MCF 10A (cell line): Measurements from ENCODE around the gene NBDY. TPM values are rescaled to one million over a fixed set of nuclear protein-coding genes. Genes with fewer than 3 reads are reported as not detected.
A peak's percentile ranks its signal among the peaks of the same experiment; 100 is the strongest.

Experiments used
- BruUV-seq: library from RNA; stranded (reverse); fragments of 400-500 nt; replicated peaks from 2 replicates; lab custom pipeline; 2021; lab: Mats Ljungman, UMichigan
- CTCF ChIA-PET: fragments of 300-600 bp; sonication (Branson Sonifier 250); formaldehyde crosslinking; extraction: SDS; loops from one replicate; lab custom pipeline; 2021; ENCODE audit warnings: antibody characterized with exemption, inconsistent platforms; lab: Yijun Ruan, JAX
- POLR2A ChIA-PET: fragments of 300-600, 350-650 bp; sonication (Branson Sonifier 250); formaldehyde crosslinking; extraction: SDS; loops from one replicate; lab custom pipeline; 2020; ENCODE audit warnings: antibody characterized with exemption, inconsistent platforms; lab: Yijun Ruan, JAX
- DNase-seq: peaks from one replicate; pipeline ENCODE4 v3.0.0-alpha.2; 2018; ENCODE audit not compliant: unreplicated experiment
- H3K27ac Mint-ChIP-seq: one replicate; pipeline ENCODE4 v1.8.0; 2022; ENCODE audit warnings: mild to moderate bottlenecking, low read depth, mixed read lengths; ENCODE audit not compliant: unreplicated experiment
- H3K27me3 Mint-ChIP-seq: one replicate; pipeline ENCODE4 v1.8.0; 2022; ENCODE audit warnings: mixed read lengths; ENCODE audit not compliant: insufficient read depth, unreplicated experiment
- H3K36me3 Mint-ChIP-seq: one replicate; pipeline ENCODE4 v1.8.0; 2022; ENCODE audit warnings: mild to moderate bottlenecking, moderate library complexity, mixed read lengths; ENCODE audit not compliant: insufficient read depth, unreplicated experiment
- H3K4me1 Mint-ChIP-seq: one replicate; pipeline ENCODE4 v1.8.0; 2022; ENCODE audit warnings: mixed read lengths; ENCODE audit not compliant: insufficient read depth, unreplicated experiment
- H3K4me3 Mint-ChIP-seq: one replicate; pipeline ENCODE4 v1.8.0; 2022; ENCODE audit warnings: mild to moderate bottlenecking, moderate library complexity, mixed read lengths; ENCODE audit not compliant: unreplicated experiment
- H3K9me3 Mint-ChIP-seq: one replicate; pipeline ENCODE4 v1.8.0; 2022; ENCODE audit warnings: mixed read lengths; ENCODE audit not compliant: unreplicated experiment
- CTCF ChIP-seq: fragments of 200-600 bp; IDR thresholded peaks from one replicate; pipeline ENCODE4 v1.8.0; 2022; ENCODE audit warnings: antibody characterized with exemption, mild to moderate bottlenecking; ENCODE audit not compliant: unreplicated experiment
- intact Hi-C: fragments of 100-400 bp; cut with micrococcal nuclease; formaldehyde crosslinking; loops from 2 replicates; pipeline ENCODE4 v1.14.1; 2022
- total RNA-seq: library from RNA; stranded (reverse); gene quantifications from 2 replicates; pipeline ENCODE4 v1.2.3, GENCODE V29; 2022

Gene NBDY
- total RNA-seq, 1 experiment from 2014 or later: 54.0 TPM

- H3K4me3 Mint-ChIP-seq: no peak overlapping the region
- ChIA-PET POLR2A (interaction anchor here (0.5 kb wide), 1 partner anchor 236 kb away, joined by 3 read pairs; no protein-coding TSS in a partner anchor), CTCF (interaction anchor here (0.8 to 1.1 kb wide), 2 partner anchors 16 to 179 kb away, joined by 3 to 5 read pairs; no protein-coding TSS in a partner anchor)
- peaks cover 28% of the 10 kb centered on the region for H3K4me1 Mint-ChIP-seq
- no peak overlapping the region for H3K27ac Mint-ChIP-seq
- DNase-seq: peak; percentile 49
- intact Hi-C loops: no loop called here
- BruUV-seq: no TSS peak
- TF ChIP-seq CTCF: no peak
- H3K27me3 Mint-ChIP-seq: peaks cover 55% of the 10 kb centered on the region
- peaks cover 14% of the 10 kb centered on the region for H3K36me3 Mint-ChIP-seq
- H3K9me3 Mint-ChIP-seq: no peaks in the 10 kb centered on the region
Observed at GRCh38 chrX:56798866-56799758, 70.1 kb downstream of the NBDY start.

GRCh38 chrX:56800307-56800706 is 71.3 kb downstream of the NBDY start:
- CTCF ChIA-PET: interaction anchor here (0.7 kb wide), 1 partner anchor 178 kb away, joined by 4 read pairs; no protein-coding TSS in a partner anchor

GRCh38 chrX:56800801-56801200 is 71.8 kb downstream of the NBDY start:
- H3K4me3 Mint-ChIP-seq: no peak overlapping the region
- no peak for DNase-seq
- intact Hi-C loops: no loop called here
- H3K4me1 Mint-ChIP-seq: peaks cover 28% of the 10 kb centered on the region
- ChIA-PET CTCF (interaction anchor here (0.7 kb wide), 1 partner anchor 178 kb away, joined by 4 read pairs; no protein-coding TSS in a partner anchor), POLR2A (no interaction called here)
- H3K27me3 Mint-ChIP-seq: peaks cover 52% of the 10 kb centered on the region
- peaks cover 17% of the 10 kb centered on the region for H3K36me3 Mint-ChIP-seq
- no TSS peak for BruUV-seq
- H3K27ac Mint-ChIP-seq: no peak overlapping the region
- TF ChIP-seq CTCF: no peak
- no peaks in the 10 kb centered on the region for H3K9me3 Mint-ChIP-seq

More at GRCh38 chrX:56800307-56800706, 71.3 kb downstream of the NBDY start:
- POLR2A ChIA-PET: no interaction called here
- peaks cover 14% of the 10 kb centered on the region for H3K36me3 Mint-ChIP-seq
- no peaks in the 10 kb centered on the region for H3K9me3 Mint-ChIP-seq
- no TSS peak for BruUV-seq
- no peak overlapping the region for H3K4me3 Mint-ChIP-seq
- intact Hi-C loops: no loop called here
- peaks cover 28% of the 10 kb centered on the region for H3K4me1 Mint-ChIP-seq
- TF ChIP-seq CTCF: no peak
- no peak for DNase-seq
- peaks cover 55% of the 10 kb centered on the region for H3K27me3 Mint-ChIP-seq
- H3K27ac Mint-ChIP-seq: no peak overlapping the region

- peaks cover 36% of the 10 kb centered on the region for H3K27me3 Mint-ChIP-seq
- TF ChIP-seq CTCF: no peak
- CTCF ChIA-PET: interaction anchor here (0.6 to 3.6 kb wide), 13 partner anchors 9 to 1223 kb away, joined by 3 to 69 read pairs (median 4); no protein-coding TSS in a partner anchor
- BruUV-seq: no TSS peak
- POLR2A ChIA-PET: interaction anchor here (1.0 to 1.5 kb wide), 2 partner anchors 38 to 176 kb away, joined by 3 to 7 read pairs; no protein-coding TSS in a partner anchor
- H3K9me3 Mint-ChIP-seq: no peaks in the 10 kb centered on the region
- peaks cover 17% of the 10 kb centered on the region for H3K36me3 Mint-ChIP-seq
- peak overlapping the region; percentile 78 for H3K4me3 Mint-ChIP-seq
- no peak overlapping the region for H3K27ac Mint-ChIP-seq
- intact Hi-C loops: no loop called here
- H3K4me1 Mint-ChIP-seq: peaks cover 21% of the 10 kb centered on the region
- no peak for DNase-seq
Observed at GRCh38 chrX:56802428-56802827, 73.4 kb downstream of the NBDY start.
